ENCODE measurements around the gene DEAF1. TPM values are rescaled to one million over a fixed set of nuclear protein-coding genes. Genes with fewer than 3 reads are reported as not detected.

DEAF1 gene
- total RNA-seq, 4 donors from 2014 or later = 31.6 to 54.3 (median 41.2) TPM

GRCh38 chr11:617199-617911 lies 77.7 kb downstream of the DEAF1 start:
- Histone ChIP-seq H3K36me3 (peaks cover 0 to 58% (median 0%) of the 10 kb centered on the region in 3 donors), H3K27me3 (no peaks in the 10 kb centered on the region), H3K9me3 (no peaks in the 10 kb centered on the region), H3K4me3 (no peak overlapping the region), H3K27ac (no peak overlapping the region), H3K4me1 (peaks cover 0 to 49% (median 17%) of the 10 kb centered on the region in 4 donors)
- no peak for DNase-seq (ENCODE audit: low spot score in 2 of 2)
- WGBS, 2 donors = 90 to 95% methylated on average over 40 to 49 of the region's 57 CpGs
- TF ChIP-seq CTCF (IDR thresholded peaks at IDR 0.05) (no peak), POLR2A (IDR thresholded peaks at IDR 0.05) (no peak), EP300 (IDR thresholded peaks at IDR 0.05) (no peak)

GRCh38 chr11:616320-617198 lies 78.5 kb downstream of the DEAF1 start:
- H3K4me1 ChIP-seq = peaks cover 0 to 49% (median 17%) of the 10 kb centered on the region in 4 donors
- 84% methylated on average over 31 to 39 of the region's 39 CpGs for WGBS, 2 donors
- peaks cover 0 to 58% (median 1%) of the 10 kb centered on the region in 3 donors for H3K36me3 ChIP-seq
- no peak for TF ChIP-seq CTCF (IDR thresholded peaks at IDR 0.05)
- no peak for TF ChIP-seq EP300 (IDR thresholded peaks at IDR 0.05)
- TF ChIP-seq POLR2A (IDR thresholded peaks at IDR 0.05) = no peak
- peak overlapping the region in 2 of 4 donors; percentile 75 to 83 for H3K4me3 ChIP-seq
- no peaks in the 10 kb centered on the region for H3K9me3 ChIP-seq
- no peaks in the 10 kb centered on the region for H3K27me3 ChIP-seq
- DNase-seq (ENCODE audit: low spot score in 2 of 2) = no peak
- H3K27ac ChIP-seq = peak overlapping the region; percentile 67 to 96 (median 88)

- DNase-seq (ENCODE audit: low spot score in 2 of 2) = peak; percentile 95
- no peaks in the 10 kb centered on the region for H3K9me3 ChIP-seq
- peak in 1 of 5 experiments; percentile 29 for TF ChIP-seq CTCF (IDR thresholded peaks at IDR 0.05)
- TF ChIP-seq EP300 (IDR thresholded peaks at IDR 0.05) = peak in 1 of 2 donors; percentile 91
- TF ChIP-seq POLR2A (IDR thresholded peaks at IDR 0.05) = peak in 1 of 2 donors; percentile 82
- peak within 1 kb of the TSS; percentile 83 to 96 (median 92) for H3K27ac ChIP-seq
- 6 to 8% methylated on average over 38 to 55 of the region's 66 CpGs for WGBS, 2 donors
- H3K27me3 ChIP-seq = no peaks in the 10 kb centered on the region
- H3K4me1 ChIP-seq = peaks cover 0 to 44% (median 17%) of the 10 kb centered on the region in 4 donors
- peak within 1 kb of the TSS; percentile 56 to 83 (median 71) for H3K4me3 ChIP-seq
- H3K36me3 ChIP-seq = peaks cover 0 to 65% (median 10%) of the 10 kb centered on the region in 3 donors
These were observed 79.3 kb downstream of the DEAF1 start, which contains the start of gene IRF7 for GRCh38 chr11:615504-616319. IRF7 (minus strand) TSS chr11:615950; CDS start chr11:615364, 586 bp downstream.

- Histone ChIP-seq H3K36me3 (peaks cover 0 to 67% (median 12%) of the 10 kb centered on the region in 3 donors), H3K27ac (peak overlapping the region; percentile 83 to 96 (median 92)), H3K9me3 (no peaks in the 10 kb centered on the region), H3K27me3 (no peaks in the 10 kb centered on the region), H3K4me3 (peak overlapping the region; percentile 56 to 83 (median 71)), H3K4me1 (peaks cover 0 to 38% (median 17%) of the 10 kb centered on the region in 4 donors)
- WGBS, 2 donors = 67 to 72% methylated on average over 53 to 56 of the region's 68 CpGs
- TF ChIP-seq CTCF (IDR thresholded peaks at IDR 0.05) (no peak), EP300 (IDR thresholded peaks at IDR 0.05) (no peak), POLR2A (IDR thresholded peaks at IDR 0.05) (no peak)
- no peak for DNase-seq (ENCODE audit: low spot score in 2 of 2)
These were observed 80.2 kb downstream of the DEAF1 start for GRCh38 chr11:614623-615503.
